PC-3 (cell line): Measurements from ENCODE around the gene C3orf70. TPM values are rescaled to one million over a fixed set of nuclear protein-coding genes. Genes with fewer than 3 reads are reported as not detected.

Experiments used
- ATAC-seq: fragments of 200-7000 bp; cut with Tn5 transposase; 2 replicates; pipeline ENCODE4 v1.9.1; 2020; ENCODE audit warnings: mild to moderate bottlenecking, moderate library complexity
- BruUV-seq: library from RNA; stranded (reverse); fragments of 400-500 nt; replicated peaks from 2 replicates; lab custom pipeline; 2021; lab: Mats Ljungman, UMichigan
- CTCF ChIA-PET: fragments of 300-600 bp; sonication (Branson Sonifier 250); formaldehyde crosslinking; loops from one replicate; lab custom pipeline; 2022; ENCODE audit warnings: antibody characterized with exemption; lab: Charles Lee
- POLR2A ChIA-PET: fragments of 300-600 bp; sonication (Branson Sonifier 250); formaldehyde crosslinking; loops from one replicate; lab custom pipeline; 2022; ENCODE audit warnings: antibody characterized with exemption; ENCODE audit not compliant: unreplicated experiment; lab: Charles Lee
- DNase-seq: peaks from one replicate; pipeline ENCODE4 v3.0.0-alpha.2; 2015
- H2AFZ ChIP-seq: fragments of 300-600 bp; sonication (generic); 2 replicates; pipeline ENCODE4 v1.6.0; 2016; ENCODE audit warnings: antibody characterized with exemption, low read length
- H3F3A ChIP-seq: fragments of 300-600 bp; sonication (generic); one replicate; pipeline ENCODE4 v1.6.0; 2017; ENCODE audit warnings: antibody characterized with exemption, low read length, control low read depth, mild to moderate bottlenecking; ENCODE audit not compliant: unreplicated experiment
- H3K27ac ChIP-seq: fragments of 300-600 bp; sonication (generic); 2 replicates; pipeline ENCODE4 v1.5.1; 2016; ENCODE audit warnings: mild to moderate bottlenecking, low read length
- H3K27me3 ChIP-seq: fragments of 300-600 bp; sonication (generic); 2 replicates; pipeline ENCODE4 v1.6.1; 2016; ENCODE audit warnings: low read length, mixed read lengths
- H3K36me3 ChIP-seq: fragments of 300-600 bp; sonication (generic); 2 replicates; pipeline ENCODE4 v1.6.1; 2016; ENCODE audit warnings: low read depth, mixed run types, low read length, mixed read lengths
- H3K4me1 ChIP-seq: fragments of 300-600 bp; sonication (generic); 2 replicates; pipeline ENCODE4 v1.5.1; 2016; ENCODE audit warnings: low read length; ENCODE audit not compliant: insufficient read depth
- H3K4me2 ChIP-seq: fragments of 300-600 bp; sonication (generic); 2 replicates; pipeline ENCODE4 v1.6.0; 2016; ENCODE audit warnings: low read length
- H3K4me3 ChIP-seq: fragments of 300-600 bp; sonication (generic); 2 replicates; pipeline ENCODE4 v1.5.1; 2016; ENCODE audit warnings: mild to moderate bottlenecking, low read length, mixed read lengths
- H3K79me2 ChIP-seq: fragments of 300-600 bp; sonication (generic); 2 replicates; pipeline ENCODE4 v1.6.1; 2017; ENCODE audit warnings: low read length, mixed read lengths
- H3K9ac ChIP-seq: fragments of 300-600 bp; sonication (generic); 2 replicates; pipeline ENCODE4 v1.6.0; 2016; ENCODE audit warnings: mild to moderate bottlenecking, low read length
- H3K9me2 ChIP-seq: fragments of 300-600 bp; sonication (generic); replicated peaks from 2 replicates; pipeline ENCODE4 v1.6.1; 2016; ENCODE audit warnings: mixed run types, low read length, mixed read lengths
- H3K9me3 ChIP-seq: fragments of 300-600 bp; sonication (generic); 2 replicates; pipeline ENCODE4 v1.6.1; 2016; ENCODE audit warnings: low read length, mixed read lengths
- H4K20me1 ChIP-seq: fragments of 300-600 bp; sonication (generic); 2 replicates; pipeline ENCODE4 v1.6.1; 2016; ENCODE audit warnings: low read length, mixed read lengths
- EZH2 ChIP-seq: fragments of 300-600 bp; sonication (generic); IDR thresholded peaks from one replicate; pipeline ENCODE4 v1.6.1; 2017; ENCODE audit warnings: antibody characterized with exemption, mild to moderate bottlenecking, low read length; ENCODE audit not compliant: unreplicated experiment
- EZH2phosphoT487 ChIP-seq: fragments of 300-600 bp; sonication (generic); IDR thresholded peaks from 2 replicates; pipeline ENCODE4 v1.6.1; 2018; ENCODE audit warnings: mild to moderate bottlenecking, antibody characterized with exemption, low read length, borderline replicate concordance
- intact Hi-C: fragments of 100-400 bp; cut with micrococcal nuclease; formaldehyde crosslinking; loops from 2 replicates; pipeline ENCODE4 v1.9.0; 2023
- total RNA-seq: library from RNA; depleted of rRNA; stranded (reverse); fragments of >200 nt; gene quantifications from 2 replicates; pipeline ENCODE4 v1.2.3, GENCODE V29; 2014
- TF ChIP-seq, protein P1 (sequence below): fragments of 300-600 bp; sonication (generic); conservative IDR thresholded peaks from 2 replicates; pipeline ENCODE4 v1.5.1; 2017; ENCODE audit warnings: antibody characterized with exemption, low read depth, mild to moderate bottlenecking, low read length

The C3orf70 gene
- total RNA-seq, 1 experiment from 2014 or later: not detected

DNA sequence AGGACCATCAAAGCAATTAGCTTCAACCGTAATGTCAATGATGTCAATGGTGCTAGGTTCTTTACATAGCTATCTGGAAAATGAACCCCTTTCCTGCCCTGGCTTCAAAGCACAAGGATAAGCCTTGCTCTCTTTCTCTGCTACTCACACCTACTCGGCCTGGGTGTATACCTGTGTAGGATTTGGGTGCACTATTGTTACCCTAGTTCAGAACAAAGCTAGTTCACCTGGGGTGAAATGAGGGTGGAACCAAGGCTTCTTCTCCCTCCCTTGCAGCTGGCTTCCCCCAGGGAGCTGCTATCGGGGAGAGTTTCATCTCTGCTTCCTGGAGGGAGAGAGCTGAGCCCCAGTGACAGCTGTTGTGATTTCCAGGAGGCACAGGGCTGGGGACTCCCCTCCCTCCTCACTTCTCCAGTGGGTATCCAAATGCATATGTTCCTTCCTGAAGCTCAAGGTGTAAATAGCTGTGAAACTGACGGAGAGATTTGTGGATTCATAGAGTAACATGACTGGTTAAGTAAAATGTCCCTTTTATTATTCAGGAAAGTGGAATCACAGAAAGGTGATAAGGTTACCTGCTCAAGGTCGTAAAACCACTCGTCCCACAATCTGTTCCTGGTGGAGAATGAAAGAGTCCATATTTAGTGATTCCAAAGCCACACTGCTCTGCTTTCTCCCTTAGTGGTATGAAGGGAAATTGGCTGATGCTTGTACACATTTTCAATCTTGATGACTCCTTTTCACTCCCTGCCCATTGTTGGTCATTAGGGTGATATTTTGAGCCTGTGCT is 11.8 kb upstream of the C3orf70 start:
- H3K27ac ChIP-seq: no peak overlapping the region
- no peaks in the 10 kb centered on the region for H3K4me1 ChIP-seq
- DNase-seq (no peak), ATAC-seq (no peak)
- H3K36me3 ChIP-seq: no peaks in the 10 kb centered on the region
- H3K9me2 ChIP-seq: no peaks in the 10 kb centered on the region
- peaks cover 38% of the 10 kb centered on the region for H3K27me3 ChIP-seq
- ChIA-PET POLR2A (no interaction called here), CTCF (interaction anchor here (0.6 kb wide), 1 partner anchor 59 kb away, joined by 7 read pairs; no protein-coding TSS in a partner anchor)
- H3K9me3 ChIP-seq: no peaks in the 10 kb centered on the region
- no TSS peak for BruUV-seq
- no peak overlapping the region for H3K4me3 ChIP-seq
- TF ChIP-seq EZH2 (no peak), EZH2phosphoT487 (no peak)
- TF ChIP-seq, protein P1, sequence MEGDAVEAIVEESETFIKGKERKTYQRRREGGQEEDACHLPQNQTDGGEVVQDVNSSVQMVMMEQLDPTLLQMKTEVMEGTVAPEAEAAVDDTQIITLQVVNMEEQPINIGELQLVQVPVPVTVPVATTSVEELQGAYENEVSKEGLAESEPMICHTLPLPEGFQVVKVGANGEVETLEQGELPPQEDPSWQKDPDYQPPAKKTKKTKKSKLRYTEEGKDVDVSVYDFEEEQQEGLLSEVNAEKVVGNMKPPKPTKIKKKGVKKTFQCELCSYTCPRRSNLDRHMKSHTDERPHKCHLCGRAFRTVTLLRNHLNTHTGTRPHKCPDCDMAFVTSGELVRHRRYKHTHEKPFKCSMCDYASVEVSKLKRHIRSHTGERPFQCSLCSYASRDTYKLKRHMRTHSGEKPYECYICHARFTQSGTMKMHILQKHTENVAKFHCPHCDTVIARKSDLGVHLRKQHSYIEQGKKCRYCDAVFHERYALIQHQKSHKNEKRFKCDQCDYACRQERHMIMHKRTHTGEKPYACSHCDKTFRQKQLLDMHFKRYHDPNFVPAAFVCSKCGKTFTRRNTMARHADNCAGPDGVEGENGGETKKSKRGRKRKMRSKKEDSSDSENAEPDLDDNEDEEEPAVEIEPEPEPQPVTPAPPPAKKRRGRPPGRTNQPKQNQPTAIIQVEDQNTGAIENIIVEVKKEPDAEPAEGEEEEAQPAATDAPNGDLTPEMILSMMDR: no peak
- no peak overlapping the region for H2AFZ ChIP-seq
- H3K9ac ChIP-seq: no peak overlapping the region
- intact Hi-C loops: no loop called here
- no peak overlapping the region for H3K4me2 ChIP-seq
- H3F3A ChIP-seq: no peaks in the 10 kb centered on the region
- H4K20me1 ChIP-seq: no peaks in the 10 kb centered on the region
- H3K79me2 ChIP-seq: no peaks in the 10 kb centered on the region

DNA sequence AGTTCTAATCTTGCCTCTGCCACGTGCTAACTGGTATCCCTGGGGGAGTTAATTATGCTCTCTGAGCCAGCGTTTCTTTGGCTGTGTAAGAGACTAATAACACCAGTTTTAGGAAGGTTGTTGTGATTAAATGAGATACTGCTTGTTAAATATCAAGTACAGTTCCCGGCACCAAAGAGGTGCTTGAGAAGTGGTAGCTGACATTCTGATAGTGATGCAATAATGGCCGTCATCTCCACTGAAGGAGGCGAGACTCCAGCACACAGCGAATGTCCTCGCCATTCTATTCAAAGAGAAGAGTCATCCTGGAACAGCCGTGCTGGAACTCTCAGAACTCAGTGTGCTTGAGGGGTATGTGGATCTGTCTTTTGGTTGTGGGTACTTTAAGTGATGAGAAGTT is 9.8 kb upstream of the C3orf70 start:
- no peak overlapping the region for H3K4me2 ChIP-seq
- H3F3A ChIP-seq: no peaks in the 10 kb centered on the region
- H3K27ac ChIP-seq: no peak overlapping the region
- ChIA-PET CTCF (no interaction called here), POLR2A (no interaction called here)
- ATAC-seq (no peak), DNase-seq (no peak)
- no peak overlapping the region for H3K4me3 ChIP-seq
- no TSS peak for BruUV-seq
- no peak overlapping the region for H3K9ac ChIP-seq
- no peaks in the 10 kb centered on the region for H3K9me3 ChIP-seq
- no peaks in the 10 kb centered on the region for H4K20me1 ChIP-seq
- no peak for TF ChIP-seq EZH2phosphoT487
- TF ChIP-seq, protein P1: no peak
- no peak for TF ChIP-seq EZH2
- H3K36me3 ChIP-seq: no peaks in the 10 kb centered on the region
- H3K9me2 ChIP-seq: no peaks in the 10 kb centered on the region
- intact Hi-C loops: no loop called here
- no peak overlapping the region for H2AFZ ChIP-seq
- H3K27me3 ChIP-seq: peaks cover 55% of the 10 kb centered on the region
- H3K4me1 ChIP-seq: no peaks in the 10 kb centered on the region
- H3K79me2 ChIP-seq: no peaks in the 10 kb centered on the region

DNA sequence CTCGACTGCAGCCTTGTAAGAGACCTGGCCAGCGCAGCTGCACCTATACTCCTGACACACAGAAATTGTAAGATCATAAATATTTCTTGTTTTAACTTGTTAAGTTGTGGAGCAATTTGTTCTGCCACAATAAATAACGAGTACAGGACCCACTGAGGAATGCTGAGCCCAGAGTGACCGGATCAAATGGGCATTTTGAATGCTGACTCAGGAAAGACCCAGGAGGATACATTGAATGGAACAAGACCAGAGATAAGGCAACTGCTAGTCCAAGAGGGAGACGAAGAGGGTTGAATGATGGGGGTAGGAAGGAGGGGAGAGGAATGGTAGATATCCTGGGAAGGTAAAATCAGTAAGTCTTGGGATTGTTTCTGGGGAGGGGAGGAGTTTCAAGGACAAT is 8.9 kb upstream of the C3orf70 start:
- POLR2A ChIA-PET: no interaction called here
- H3K27me3 ChIP-seq: peaks cover 64% of the 10 kb centered on the region

More for the DNA sequence above, 8.9 kb upstream of the C3orf70 start:
- intact Hi-C loops: no loop called here
- Histone ChIP-seq H3K4me2 (no peak overlapping the region), H3K9ac (no peak overlapping the region), H3K9me3 (no peaks in the 10 kb centered on the region), H3K36me3 (no peaks in the 10 kb centered on the region), H4K20me1 (no peaks in the 10 kb centered on the region), H2AFZ (no peak overlapping the region), H3K4me3 (no peak overlapping the region), H3K4me1 (no peaks in the 10 kb centered on the region), H3K79me2 (no peaks in the 10 kb centered on the region), H3K9me2 (no peaks in the 10 kb centered on the region), H3F3A (no peaks in the 10 kb centered on the region), H3K27ac (no peak overlapping the region)
- ATAC-seq (no peak), DNase-seq (no peak)
- CTCF ChIA-PET: no interaction called here
- no TSS peak for BruUV-seq
- TF ChIP-seq EZH2 (no peak), EZH2phosphoT487 (no peak)
- TF ChIP-seq, protein P1: no peak
